Activated CD4-positive, alpha-beta T cell treated with anti-CD3 and anti-CD28 coated beads for 48 hours (primary cell): ENCODE measurements around the gene CRTAP.
"Not testable (repeated sequence)": the region's sequence is repeated elsewhere in the genome, so short reads cannot be mapped to it uniquely, and the experiment has no call there.

Experiments used
- DNase-seq: peaks from one replicate; pipeline ENCODE4 v3.0.0-alpha.2; 2020

CRTAP gene

DNA sequence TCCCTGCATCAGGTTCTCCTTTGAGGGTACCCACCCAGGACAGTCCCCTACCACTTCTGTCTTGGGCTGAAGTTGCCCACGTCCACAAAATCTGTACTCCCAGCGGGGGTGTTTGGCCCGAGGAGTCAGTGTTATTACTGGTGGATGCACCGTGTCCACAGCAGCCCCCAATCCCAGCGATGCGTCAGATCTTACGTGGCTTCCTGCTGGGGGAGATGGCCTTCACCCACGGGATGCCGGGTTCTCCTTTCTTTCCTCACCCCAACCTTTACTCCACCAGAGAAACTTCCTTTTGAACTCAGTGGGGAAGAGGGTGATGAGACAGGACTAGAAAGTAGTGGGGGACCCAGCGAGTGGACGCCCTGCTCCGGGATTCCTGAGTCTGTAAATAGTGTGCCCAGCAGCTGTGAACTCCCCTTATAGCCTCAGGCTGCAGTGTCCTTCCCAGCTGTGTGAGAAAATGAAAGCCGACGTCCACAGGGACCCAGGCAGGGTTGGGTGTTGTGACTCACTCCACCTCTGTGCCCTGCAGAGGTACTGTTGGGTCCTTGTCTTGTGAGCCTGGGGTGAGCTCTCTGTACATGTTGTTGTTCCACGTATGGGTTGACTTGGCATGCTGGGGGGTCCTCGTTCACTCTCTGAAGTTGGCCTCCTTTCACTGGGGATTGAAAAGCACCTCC lies 31.5 kb downstream of the CRTAP start:
- no peak for DNase-seq

DNA sequence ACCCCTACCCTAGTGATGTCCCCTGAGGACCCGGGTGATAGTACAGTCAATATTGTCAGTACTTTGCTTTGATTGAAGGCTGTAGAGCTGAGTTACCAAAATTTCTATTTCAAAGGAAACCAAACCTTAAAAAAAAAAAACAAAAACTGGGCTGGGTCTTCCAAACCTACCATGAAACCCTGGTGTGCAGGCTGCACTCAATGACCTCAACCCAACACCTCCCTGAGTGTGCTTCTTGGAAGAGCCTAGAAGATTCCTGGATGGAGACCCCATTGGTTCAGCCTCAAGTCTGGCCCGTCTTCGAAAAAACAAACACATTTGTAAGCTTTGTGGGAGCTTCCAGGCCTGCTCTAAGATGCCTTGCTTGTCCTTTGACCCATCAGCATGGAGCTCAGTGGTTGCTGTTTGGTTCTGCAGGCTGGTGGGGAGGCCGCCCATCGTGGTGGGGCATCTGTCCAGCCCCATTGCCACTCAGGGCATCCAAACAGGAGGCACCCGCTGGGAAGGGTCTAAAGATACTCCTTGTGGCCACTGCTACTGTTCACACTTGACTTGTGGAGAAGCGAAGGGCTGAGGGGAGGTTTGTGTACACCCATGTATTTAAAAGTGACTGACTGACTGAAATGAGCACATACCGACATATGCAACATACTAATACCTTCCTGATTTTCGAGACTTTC lies 32.2 kb downstream of the CRTAP start:
- no peak for DNase-seq

DNA sequence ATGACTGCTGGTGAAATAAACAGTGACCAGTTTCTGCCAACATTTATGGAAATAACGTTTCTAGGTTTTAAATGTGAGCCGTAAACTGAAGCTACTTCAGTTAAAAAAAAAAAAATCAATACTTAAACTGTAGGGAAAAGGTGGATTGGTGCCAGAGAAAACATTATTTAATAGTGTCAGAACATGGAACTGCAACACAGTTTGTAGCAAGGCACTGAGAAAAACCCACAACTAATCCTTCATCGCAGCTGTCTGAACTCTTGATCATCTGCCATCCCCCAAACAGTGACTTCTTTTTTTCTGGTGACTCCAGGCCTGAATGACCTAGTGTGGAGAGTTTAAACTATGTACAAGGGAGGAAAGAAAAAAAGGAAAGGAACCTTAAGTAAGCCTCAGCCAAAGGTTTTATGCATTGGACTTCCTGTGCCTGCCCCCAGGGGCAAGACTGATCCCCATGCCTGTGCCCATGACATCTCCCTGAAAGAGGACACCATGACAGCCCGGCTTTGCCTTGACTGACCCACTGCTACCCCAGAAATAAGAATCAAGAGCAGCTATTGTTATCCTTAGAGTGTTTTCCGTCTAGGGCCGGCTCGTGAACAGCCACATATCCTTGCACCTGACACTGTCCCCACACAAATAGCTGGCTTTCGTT lies 33.1 kb downstream of the CRTAP start:
- no peak for DNase-seq

DNA sequence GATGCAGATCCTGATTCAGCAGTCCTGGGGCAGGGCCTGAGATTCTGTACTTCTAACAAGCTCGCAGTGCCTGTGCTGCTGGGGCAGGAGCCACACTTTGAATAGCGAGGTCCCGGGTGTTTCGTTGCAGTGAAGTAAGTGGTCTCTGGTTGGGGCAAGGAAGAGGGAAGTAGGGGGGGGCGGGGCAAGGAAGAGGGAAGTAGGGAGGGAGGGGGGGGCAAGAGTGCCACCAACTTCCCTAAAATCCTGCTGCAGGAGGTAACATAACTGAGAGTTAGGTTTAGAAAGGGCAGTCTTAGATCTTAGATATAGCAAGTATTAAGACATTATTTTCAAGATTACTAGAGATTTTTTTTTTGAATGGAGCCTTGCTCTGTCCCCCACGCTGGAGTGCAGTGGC lies 35.5 kb downstream of the CRTAP start:
- no peak for DNase-seq

DNA sequence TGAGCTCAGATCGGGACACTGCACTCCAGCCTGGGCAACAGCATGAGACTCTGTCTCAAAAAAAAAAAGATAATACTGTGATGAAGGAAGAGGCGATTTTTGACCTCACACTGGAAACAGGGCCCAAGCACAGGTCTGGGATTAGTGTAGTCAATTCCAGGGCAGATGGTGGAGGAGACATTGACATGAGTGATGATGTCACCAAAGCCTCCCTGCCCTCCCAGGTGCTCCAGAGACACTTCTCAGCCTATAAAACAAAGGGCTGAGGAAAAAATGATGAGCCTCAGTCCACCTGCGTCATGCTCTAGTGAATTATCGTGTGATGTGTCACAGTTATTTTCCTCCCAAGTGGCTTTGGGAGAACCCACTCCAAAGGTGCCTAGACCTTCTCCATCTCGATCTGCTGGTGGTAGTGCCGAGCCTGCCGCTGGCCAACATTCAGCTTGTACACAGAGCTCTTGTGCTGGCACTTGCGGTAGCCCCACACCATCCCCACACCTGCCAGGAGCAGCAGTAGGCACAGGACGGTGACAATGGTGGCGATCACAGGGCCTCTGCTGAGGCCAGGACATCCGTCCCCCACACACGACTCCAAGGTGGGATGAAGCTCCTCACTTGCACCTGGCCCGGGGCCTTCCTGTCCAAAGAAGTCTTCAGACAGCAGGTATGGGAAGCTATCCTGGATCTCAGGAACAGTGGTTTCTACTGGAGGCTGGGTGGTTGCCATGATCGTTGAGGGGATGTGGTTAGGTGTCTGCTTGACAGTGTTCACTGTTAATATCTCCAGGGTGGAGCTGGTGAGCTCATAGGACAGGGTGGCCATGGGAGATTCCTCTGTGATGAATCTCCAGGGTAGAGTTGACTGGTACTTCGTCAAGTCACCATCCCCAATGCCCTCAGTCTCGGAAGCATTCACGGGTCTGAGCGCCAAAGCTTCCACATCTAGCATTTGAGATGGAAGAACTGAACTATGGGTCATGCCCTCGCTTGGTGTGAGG lies 38.8 kb downstream of the CRTAP start:
- no peak for DNase-seq

DNA sequence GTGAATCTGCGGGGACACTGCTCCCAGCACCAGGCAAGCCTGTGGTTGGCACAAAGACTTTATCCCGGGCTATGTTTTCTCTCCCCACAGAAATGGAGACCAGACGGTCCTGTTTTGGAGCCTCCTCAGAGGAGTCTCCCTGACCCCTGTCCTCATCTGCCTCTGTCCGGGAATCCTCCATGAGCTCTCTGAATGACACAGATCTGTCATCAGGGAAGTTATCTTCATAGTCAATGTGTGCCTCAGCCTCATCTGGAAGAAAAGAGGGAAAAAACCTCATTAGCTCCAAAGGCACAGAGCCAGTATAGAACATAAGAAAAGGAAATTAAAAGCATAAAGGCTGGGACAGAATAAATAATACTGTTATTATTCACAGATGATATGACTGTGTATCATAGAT lies 40.0 kb downstream of the CRTAP start:
- no peak for DNase-seq

DNA sequence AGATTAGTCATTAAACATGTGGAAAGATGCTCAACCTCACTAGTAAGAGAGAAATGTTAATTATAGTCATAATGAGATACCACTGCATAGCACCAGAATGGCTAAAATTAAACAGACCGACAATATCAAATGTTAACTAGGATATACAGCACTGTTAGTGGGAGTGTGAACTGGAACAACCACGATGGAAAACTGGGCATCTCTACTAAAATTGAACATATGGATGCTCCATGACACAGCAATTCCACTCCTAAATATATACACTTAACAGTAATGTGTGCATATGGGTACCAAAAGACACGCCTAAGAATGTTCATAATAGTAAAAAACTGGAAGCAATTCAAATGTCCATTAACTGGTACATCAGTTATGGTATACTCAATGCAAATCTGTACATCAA lies 41.5 kb downstream of the CRTAP start:
- no peak for DNase-seq

DNA sequence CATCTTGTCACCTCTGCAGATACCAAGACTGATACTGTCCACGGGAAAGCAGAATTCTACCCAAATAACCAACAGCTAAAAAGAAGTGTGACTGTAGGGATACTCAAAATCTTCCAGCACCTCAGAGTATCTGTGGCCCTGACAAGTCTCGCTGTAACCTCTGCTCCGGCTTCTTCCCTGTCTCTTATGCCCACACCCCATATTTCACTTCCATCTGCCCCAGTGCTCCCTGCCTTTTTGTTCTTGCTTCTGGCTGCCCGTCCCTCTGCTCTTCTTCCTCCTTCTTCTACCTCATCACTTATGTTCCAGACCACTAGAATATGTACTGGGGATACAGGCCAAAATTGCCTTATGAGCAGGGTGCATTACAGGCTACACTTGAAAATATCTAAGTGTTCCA lies 45.4 kb downstream of the CRTAP start:
- DNase-seq: no peak

DNA sequence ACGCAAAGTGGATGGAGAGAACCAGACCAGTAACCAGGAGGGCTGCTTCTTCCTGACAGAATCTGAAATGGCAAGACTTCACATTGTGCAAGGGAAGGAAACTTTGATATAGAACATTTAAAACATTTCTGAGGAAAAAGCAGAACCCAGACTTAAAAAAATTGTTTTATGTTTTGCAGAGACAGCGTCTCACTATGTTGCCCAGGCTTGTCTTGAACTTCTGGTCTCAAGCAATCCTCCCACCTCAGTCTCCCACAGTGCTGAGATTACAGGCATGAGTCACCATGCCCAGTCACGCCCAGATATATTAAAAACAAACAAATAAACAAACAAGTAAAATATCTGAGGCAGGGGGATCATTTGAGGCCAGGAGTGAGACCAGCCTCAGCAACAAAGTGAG lies 46.2 kb downstream of the CRTAP start:
- DNase-seq: no peak

DNA sequence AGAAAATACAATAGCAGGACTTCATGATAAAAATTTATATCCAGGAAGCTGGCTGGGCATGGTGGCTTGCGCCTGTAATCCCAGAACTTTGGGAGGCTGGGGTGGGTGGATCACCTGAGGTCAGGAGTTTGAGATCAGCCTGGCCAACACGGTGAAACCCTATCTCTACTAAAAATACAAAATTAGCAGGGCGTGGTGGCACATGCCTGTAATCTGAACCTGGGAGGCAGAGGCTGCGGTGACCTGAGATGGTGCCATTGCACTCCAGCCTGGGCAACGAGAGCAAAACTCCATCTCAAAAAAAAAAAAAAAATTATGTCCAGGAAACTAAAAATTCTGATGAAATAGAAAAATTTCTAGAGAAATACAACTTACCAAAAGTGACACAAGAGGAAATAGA lies 48.8 kb downstream of the CRTAP start:
- DNase-seq: not testable (repeated sequence)

DNA sequence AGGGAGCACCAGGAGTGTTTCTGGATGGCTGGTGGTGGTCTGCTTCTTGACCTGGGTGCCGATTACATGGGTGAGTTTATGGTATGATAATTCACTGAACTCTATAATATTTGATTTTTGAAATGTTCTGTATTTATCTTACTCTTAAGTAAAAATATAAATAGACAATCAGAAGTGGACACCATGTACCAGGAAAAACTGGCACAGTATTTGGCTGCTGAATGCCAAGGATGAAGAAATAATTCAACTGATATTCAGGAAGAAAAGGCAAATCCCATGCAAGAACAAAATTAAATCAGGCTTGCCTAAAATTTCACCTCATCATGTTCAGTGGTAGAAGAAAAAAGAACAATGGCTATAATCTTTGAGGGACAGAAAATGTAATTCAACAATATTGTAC lies 51.6 kb downstream of the CRTAP start:
- no peak for DNase-seq

DNA sequence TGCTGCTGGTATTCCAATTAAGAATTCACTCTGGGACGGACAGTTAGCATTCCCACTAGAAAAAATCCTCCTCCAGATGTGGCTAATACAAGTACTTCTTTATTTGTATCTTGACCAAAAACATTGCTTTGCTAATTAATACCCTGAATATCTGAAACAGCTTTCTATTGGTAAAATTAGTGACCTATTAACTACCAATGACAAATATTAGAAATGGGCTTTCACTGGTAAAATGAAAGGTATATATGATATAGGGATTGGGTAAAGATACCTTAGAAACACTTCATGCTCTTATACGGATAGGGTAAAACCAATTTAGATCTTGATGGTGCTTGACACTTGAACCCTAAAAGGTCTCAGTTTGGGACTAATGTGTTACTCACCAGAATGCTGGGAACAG lies 52.3 kb downstream of the CRTAP start:
- DNase-seq: no peak

DNA sequence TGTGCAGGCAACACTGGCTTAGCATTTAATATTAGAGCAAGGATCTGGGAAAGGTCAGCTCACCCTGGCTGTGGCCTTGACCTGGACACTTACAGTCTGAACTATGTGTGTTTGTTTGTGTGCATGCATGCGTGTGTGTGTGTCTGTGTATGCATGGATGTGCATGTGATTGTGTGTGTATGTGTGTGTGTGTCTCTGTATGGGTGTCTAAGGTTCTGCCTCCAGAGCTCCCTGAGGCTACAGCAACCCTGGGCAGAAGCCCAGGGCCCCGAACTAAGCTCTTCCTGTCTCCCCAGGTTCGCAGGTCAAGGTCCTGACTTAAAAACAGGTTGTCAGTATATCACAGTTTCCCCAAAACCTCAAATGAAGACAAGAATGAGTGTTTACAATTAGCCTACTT lies 53.5 kb downstream of the CRTAP start:
- DNase-seq: no peak

DNA sequence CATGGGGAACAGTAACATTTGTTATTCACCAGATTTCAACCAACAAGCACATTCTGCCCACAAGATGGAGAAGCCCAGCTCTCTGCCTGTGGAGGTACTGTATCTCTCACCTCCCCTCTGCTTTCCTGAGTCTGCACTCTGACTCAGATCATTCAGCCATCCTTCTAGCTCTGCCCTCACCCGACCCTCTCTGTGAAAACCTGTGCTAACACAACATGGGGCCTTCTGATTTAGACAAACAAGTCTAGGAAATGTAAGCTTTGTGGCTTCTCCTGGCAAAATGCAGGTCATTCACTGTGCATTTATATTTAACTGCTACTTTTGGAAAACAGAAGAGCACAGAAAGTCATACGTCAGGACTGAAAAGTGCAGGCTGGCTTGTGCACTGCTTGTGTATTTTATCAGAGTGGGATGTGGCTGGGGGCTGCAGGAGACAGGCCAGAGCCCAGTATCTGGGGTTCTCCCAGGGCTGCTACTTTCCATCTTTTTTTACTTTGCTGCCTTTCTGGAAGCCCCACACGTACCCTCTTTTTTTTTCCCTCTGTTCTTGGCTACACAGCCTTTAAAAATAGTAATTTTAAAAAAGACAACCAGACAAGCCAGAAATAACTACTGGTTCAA lies 54.0 kb downstream of the CRTAP start:
- no peak for DNase-seq

DNA sequence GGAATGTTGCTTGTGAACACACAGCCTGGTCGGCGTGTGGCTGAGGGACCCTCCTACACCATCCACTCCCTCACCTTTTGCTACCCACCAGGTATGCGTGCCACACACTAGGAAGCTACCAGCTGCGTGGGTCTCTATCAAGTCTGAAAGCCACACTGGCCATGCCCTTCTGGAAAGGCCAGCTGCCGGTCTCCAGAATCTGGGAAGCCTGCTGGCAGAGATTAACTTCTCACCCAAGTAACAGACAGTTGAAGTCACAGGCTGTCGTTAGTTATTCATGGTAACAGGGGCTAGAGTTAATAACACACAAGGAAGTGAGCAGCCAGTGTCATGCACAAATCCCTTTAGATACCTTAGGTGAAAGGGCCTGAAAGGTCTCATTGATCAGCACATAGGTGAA lies 56.7 kb downstream of the CRTAP start:
- DNase-seq: no peak

DNA sequence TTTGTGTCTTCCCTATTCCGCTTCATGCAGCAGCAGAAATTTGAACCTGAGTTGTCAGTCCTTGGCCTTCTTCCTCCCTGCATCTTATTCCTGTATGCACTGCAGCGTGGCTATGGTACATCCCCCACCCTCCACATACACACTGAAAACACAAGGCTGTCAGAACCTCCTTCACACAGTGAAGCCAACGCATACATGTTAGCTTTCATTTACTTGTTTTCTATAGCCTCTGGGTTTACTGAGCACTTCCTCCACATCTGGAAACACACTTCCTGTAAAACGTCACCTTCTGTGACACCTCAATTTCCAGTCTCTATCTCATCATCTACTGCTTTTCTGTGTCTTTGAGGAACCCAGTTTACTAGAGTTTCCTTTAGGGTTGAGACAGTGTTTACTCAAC lies 57.8 kb downstream of the CRTAP start:
- no peak for DNase-seq

DNA sequence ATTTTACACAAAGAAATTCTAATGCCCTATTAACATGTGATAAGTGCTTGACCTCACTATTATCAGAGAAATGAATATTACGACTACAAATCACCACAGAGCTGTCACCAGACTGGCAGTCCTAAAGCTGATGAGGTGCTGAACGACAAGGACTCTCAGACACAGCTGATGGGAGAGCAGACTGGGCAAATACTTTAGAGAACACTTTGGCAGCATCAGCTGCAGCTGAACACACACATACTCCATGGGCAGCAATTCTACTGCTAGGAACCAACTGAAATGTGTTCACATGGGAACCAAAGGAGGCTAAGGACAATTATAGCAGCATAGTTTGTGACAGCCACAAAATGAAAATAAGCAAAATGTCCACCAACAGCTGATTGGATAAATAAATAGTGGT lies 59.3 kb downstream of the CRTAP start:
- DNase-seq: no peak

DNA sequence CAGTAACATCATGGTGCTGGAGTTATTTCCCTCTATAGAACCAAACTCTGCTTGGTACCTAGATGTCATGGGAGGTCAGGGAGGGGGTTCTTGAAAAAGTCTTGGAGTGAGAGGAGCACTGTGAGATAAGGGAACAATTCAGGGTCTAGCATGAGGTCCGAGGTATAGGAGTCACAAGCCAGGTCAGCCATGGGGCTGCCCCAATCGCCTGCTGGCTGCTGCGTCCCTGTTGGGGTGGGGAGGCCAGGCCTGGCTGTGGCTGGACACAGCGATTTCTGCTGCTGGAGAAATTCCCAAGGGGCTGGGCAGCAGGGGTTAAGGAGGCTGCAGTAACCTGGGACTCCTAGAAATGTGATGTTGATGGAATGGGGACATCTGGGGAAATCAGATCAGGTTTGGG lies 59.9 kb downstream of the CRTAP start:
- DNase-seq: no peak

DNA sequence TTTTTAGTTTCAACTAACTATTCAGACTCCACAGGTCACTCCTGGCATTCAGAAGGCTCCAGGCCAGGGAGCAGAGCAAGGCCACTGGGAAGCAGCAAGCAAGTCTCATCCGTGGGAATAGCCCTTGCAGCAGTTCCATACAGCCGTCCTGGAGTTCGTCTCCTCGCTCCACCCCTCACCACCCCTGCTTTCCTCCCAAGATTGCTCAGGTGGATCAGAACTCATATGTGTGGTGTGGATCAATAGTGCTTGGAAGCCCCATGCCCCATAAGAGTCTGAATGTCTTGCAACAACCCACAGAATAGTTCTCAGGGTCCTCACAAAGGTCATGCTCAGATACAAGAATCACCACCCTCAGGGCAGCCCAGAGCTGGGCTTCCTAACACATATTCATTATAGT lies 60.3 kb downstream of the CRTAP start:
- DNase-seq: no peak

DNA sequence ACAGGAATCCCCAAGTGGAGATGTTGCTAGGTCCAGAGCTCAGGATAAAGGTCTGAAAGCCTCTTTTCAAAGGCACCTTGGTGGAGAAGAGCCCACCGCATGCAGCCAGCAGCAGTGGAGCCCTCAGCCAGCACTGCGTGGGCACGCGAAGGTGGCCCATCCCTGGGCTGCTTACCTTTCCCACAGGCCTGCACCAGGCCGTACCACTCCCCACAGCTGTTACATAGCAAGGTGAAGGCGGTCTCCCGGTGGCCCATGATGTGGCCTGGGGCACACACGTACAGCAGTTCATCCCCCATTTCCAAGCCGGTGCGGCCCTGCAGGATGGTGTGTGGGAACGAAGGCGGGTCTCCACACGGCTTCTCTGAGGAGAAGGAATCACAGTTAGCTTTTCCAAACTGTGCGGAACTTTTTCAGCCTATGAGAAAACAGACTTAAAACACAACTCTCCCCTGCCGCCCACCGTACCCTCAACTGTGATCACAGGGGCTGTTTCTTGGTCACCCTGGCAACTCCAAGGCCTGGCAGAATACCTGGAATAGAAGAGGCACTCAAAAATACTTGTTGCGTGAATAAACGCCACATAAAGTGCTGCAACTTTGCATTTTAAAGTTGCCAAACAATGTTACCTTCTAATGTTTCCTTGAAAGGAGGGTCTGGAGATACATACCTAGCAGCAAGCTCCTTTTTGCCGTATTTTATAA lies 61.0 kb downstream of the CRTAP start:
- DNase-seq: no peak

DNA sequence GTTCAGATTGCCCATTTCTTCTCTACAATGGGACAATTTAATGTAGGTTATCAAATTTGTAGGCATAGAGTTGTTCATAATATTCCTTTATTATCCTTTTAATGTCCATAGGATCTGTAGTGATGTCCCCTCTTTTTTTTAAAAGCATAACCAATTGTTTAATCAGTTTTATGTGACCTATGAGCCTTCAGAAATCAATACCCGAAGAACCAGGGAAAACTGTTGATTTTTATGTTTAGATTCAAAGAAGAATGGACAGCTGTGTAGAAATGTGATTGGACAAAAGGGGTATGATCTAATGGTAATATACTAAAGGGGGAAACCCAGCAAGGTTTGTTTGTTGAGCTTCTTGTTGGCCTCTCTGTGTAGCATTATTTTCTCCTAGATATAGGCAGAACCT lies 65.3 kb downstream of the CRTAP start:
- no peak for DNase-seq

DNA sequence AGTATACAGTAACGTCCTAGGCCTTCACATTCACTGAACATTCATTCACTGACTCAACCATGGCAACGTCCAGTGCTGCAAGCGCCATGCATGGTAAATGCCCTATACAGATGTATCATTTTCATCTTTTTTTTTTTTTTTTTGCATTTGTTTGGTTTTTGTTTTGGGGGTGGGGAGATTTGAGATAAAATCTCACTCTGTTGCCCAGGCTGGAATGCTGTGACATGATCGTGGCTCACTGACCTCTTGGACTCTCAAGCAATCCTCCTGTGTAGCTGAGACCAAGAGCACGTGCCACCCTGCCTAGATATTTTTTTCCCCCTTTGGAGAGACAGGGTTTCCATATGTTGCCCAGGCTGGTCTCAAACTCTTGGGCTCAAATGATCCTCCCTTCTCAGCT lies 67.4 kb downstream of the CRTAP start:
- no peak for DNase-seq
